WTC11 (cell line): ENCODE data around the gene ATP1B3. TPM values are rescaled to one million over a fixed set of nuclear protein-coding genes. Genes with fewer than 3 reads are reported as not detected.

Experiments used
- ATAC-seq: fragments of 200-7000 bp; cut with Tn5 transposase; 2 replicates; pipeline ENCODE4 v1.10.0; 2021; ENCODE audit warnings: mild to moderate bottlenecking, moderate library complexity
- CTCF ChIA-PET: fragments of 300-600 bp; sonication (Branson Sonifier 250); formaldehyde crosslinking; loops from one replicate; lab custom pipeline; 2021; ENCODE audit warnings: antibody characterized with exemption; lab: Charles Lee
- POLR2A ChIA-PET: fragments of 350-600 bp; sonication (Branson Sonifier 250); formaldehyde crosslinking; loops from one replicate; lab custom pipeline; 2021; ENCODE audit warnings: antibody characterized with exemption; lab: Charles Lee
- DNase-seq: peaks from one replicate; pipeline ENCODE4 v3.0.0; 2021; ENCODE audit warnings: low spot score
- H3K27ac Mint-ChIP-seq: 2 replicates; pipeline ENCODE4 v1.8.0; 2021; ENCODE audit warnings: mixed read lengths
- H3K27me3 Mint-ChIP-seq: 2 replicates; pipeline ENCODE4 v1.8.0; 2021; ENCODE audit warnings: low read depth, mild to moderate bottlenecking, moderate library complexity, mixed read lengths
- H3K36me3 Mint-ChIP-seq: 2 replicates; pipeline ENCODE4 v1.8.0; 2021; ENCODE audit warnings: mixed read lengths
- H3K4me1 Mint-ChIP-seq: 2 replicates; pipeline ENCODE4 v1.8.0; 2022; ENCODE audit warnings: mixed read lengths
- H3K4me3 Mint-ChIP-seq: 2 replicates; pipeline ENCODE4 v1.8.0; 2021; ENCODE audit warnings: mild to moderate bottlenecking, moderate library complexity, mixed read lengths
- H3K9me3 Mint-ChIP-seq: 2 replicates; pipeline ENCODE4 v1.8.0; 2021; ENCODE audit warnings: mixed read lengths
- AFF4 ChIP-seq: sonication (generic); formaldehyde crosslinking; IDR thresholded peaks from 2 replicates; pipeline ENCODE4 v1.8.1; 2023; ENCODE audit warnings: mild to moderate bottlenecking, missing genetic modification reagents, borderline replicate concordance
- ARID4B ChIP-seq: sonication (generic); formaldehyde crosslinking; IDR thresholded peaks from 2 replicates; pipeline ENCODE4 v1.8.0; 2023; ENCODE audit warnings: missing genetic modification reagents, mild to moderate bottlenecking, borderline replicate concordance
- CREM ChIP-seq: sonication (generic); formaldehyde crosslinking; IDR thresholded peaks from 2 replicates; pipeline ENCODE4 v1.8.1; 2022; ENCODE audit warnings: mild to moderate bottlenecking, missing genetic modification reagents, moderate library complexity
- CTCF ChIP-seq: fragments of 200-600 bp; IDR thresholded peaks from 2 replicates; pipeline ENCODE4 v1.8.0; 2022; ENCODE audit warnings: antibody characterized with exemption
- FOXP1 ChIP-seq: sonication (generic); formaldehyde crosslinking; IDR thresholded peaks from 2 replicates; pipeline ENCODE4 v1.8.0; 2022; ENCODE audit warnings: missing genetic modification reagents, mild to moderate bottlenecking, moderate library complexity, borderline replicate concordance
- GABPB1 ChIP-seq: sonication (generic); formaldehyde crosslinking; IDR thresholded peaks from 2 replicates; pipeline ENCODE4 v1.8.1; 2023; ENCODE audit warnings: mild to moderate bottlenecking, missing genetic modification reagents
- HMGA2 ChIP-seq: fragments of 250-450 bp; sonication (Bioruptor Pico); IDR thresholded peaks from 2 replicates; pipeline ENCODE4 v1.4.0; 2021; ENCODE audit warnings: mild to moderate bottlenecking, moderate library complexity
- MAX ChIP-seq: sonication (generic); formaldehyde crosslinking; IDR thresholded peaks from 2 replicates; pipeline ENCODE4 v1.8.0; 2022; ENCODE audit warnings: mild to moderate bottlenecking, missing genetic modification reagents
- NFYB ChIP-seq: sonication (generic); formaldehyde crosslinking; conservative IDR thresholded peaks from 2 replicates; pipeline ENCODE4 v1.8.0; 2022; ENCODE audit warnings: low read depth, missing genetic modification reagents
- ZBTB21 ChIP-seq: sonication (generic); formaldehyde crosslinking; IDR thresholded peaks from 2 replicates; pipeline ENCODE4 v1.8.1; 2023; ENCODE audit warnings: mild to moderate bottlenecking, missing genetic modification reagents, borderline replicate concordance
- ZNF396 ChIP-seq: fragments of 250-450 bp; sonication (Bioruptor Pico); IDR thresholded peaks from 2 replicates; pipeline ENCODE4 v1.8.0; 2021; ENCODE audit warnings: mild to moderate bottlenecking, moderate library complexity, borderline replicate concordance
- ZNF671 ChIP-seq: fragments of 250-450 bp; sonication (Bioruptor Pico); IDR thresholded peaks from 2 replicates; pipeline ENCODE4 v1.8.0; 2021; ENCODE audit warnings: mild to moderate bottlenecking
- total RNA-seq: library from RNA; stranded (reverse); gene quantifications from 3 replicates; pipeline ENCODE4 v1.2.3, GENCODE V29; 2021
- TF ChIP-seq, protein P1 (sequence below): sonication (generic); formaldehyde crosslinking; IDR thresholded peaks from 2 replicates; pipeline ENCODE4 v1.8.1; 2022; ENCODE audit warnings: missing genetic modification reagents, borderline replicate concordance
- TF ChIP-seq, protein P2 (sequence below): sonication (generic); formaldehyde crosslinking; IDR thresholded peaks from 2 replicates; pipeline ENCODE4 v1.8.0; 2022; ENCODE audit warnings: mild to moderate bottlenecking, missing genetic modification reagents

The ATP1B3 gene
- total RNA-seq, 1 experiment from 2014 or later: 189 TPM

- TF ChIP-seq FOXP1 (CRISPR knock-in tag): no peak; the same call in 1 of the 2 replicates
- no peak for TF ChIP-seq ZNF396 (CRISPR knock-in tag)
- TF ChIP-seq AFF4 (CRISPR knock-in tag): no peak
- 0 out of 2 replicates have a peak, but pooled peaks have one; percentile 10 for TF ChIP-seq HMGA2 (CRISPR knock-in tag)
- peak; percentile 54 for TF ChIP-seq CTCF
- TF ChIP-seq CREM (CRISPR knock-in tag): no peak
- TF ChIP-seq NFYB (CRISPR knock-in tag): no peak
- H3K36me3 Mint-ChIP-seq: peaks cover 13% of the 10 kb centered on the region
- H3K9me3 Mint-ChIP-seq: no peaks in the 10 kb centered on the region; the same call in 1 of the 2 replicates
- CTCF ChIA-PET: interaction anchor here (0.6 to 3.0 kb wide), 19 partner anchors 10 to 230 kb away, joined by 3 to 19 read pairs (median 4); no protein-coding TSS in a partner anchor
- POLR2A ChIA-PET: interaction anchor here (0.8 to 1.6 kb wide), 5 partner anchors 71 to 546 kb away, joined by 3 to 4 read pairs (median 3); no protein-coding TSS in a partner anchor
- no peaks in the 10 kb centered on the region for H3K27me3 Mint-ChIP-seq
- peak; percentile 79 for ATAC-seq
- peak overlapping the region; percentile 94 for H3K27ac Mint-ChIP-seq
- H3K4me3 Mint-ChIP-seq: peak overlapping the region; percentile 91
- DNase-seq: peak; percentile 87
- H3K4me1 Mint-ChIP-seq: peaks cover 28% of the 10 kb centered on the region
These were observed 1.0 kb upstream of the ATP1B3 start for GRCh38 chr3:141875374-141875892.

GRCh38 chr3:141875893-141876380 is 506 bp upstream of the ATP1B3 start:
- H3K9me3 Mint-ChIP-seq: no peaks in the 10 kb centered on the region; the same call in 1 of the 2 replicates

More at GRCh38 chr3:141875893-141876380, 506 bp upstream of the ATP1B3 start:
- CTCF ChIA-PET: interaction anchor here (0.6 to 3.0 kb wide), 16 partner anchors 10 to 231 kb away, joined by 3 to 19 read pairs (median 4); no protein-coding TSS in a partner anchor
- H3K27ac Mint-ChIP-seq: peak overlapping the region; percentile 94
- DNase-seq (peak; percentile 69), ATAC-seq (peak; percentile 55)
- peaks cover 28% of the 10 kb centered on the region for H3K4me1 Mint-ChIP-seq
- TF ChIP-seq, protein P1, sequence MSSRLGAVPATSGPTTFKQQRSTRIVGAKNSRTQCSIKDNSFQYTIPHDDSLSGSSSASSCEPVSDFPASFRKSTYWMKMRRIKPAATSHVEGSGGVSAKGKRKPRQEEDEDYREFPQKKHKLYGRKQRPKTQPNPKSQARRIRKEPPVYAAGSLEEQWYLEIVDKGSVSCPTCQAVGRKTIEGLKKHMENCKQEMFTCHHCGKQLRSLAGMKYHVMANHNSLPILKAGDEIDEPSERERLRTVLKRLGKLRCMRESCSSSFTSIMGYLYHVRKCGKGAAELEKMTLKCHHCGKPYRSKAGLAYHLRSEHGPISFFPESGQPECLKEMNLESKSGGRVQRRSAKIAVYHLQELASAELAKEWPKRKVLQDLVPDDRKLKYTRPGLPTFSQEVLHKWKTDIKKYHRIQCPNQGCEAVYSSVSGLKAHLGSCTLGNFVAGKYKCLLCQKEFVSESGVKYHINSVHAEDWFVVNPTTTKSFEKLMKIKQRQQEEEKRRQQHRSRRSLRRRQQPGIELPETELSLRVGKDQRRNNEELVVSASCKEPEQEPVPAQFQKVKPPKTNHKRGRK: no peak
- TF ChIP-seq, protein P2, sequence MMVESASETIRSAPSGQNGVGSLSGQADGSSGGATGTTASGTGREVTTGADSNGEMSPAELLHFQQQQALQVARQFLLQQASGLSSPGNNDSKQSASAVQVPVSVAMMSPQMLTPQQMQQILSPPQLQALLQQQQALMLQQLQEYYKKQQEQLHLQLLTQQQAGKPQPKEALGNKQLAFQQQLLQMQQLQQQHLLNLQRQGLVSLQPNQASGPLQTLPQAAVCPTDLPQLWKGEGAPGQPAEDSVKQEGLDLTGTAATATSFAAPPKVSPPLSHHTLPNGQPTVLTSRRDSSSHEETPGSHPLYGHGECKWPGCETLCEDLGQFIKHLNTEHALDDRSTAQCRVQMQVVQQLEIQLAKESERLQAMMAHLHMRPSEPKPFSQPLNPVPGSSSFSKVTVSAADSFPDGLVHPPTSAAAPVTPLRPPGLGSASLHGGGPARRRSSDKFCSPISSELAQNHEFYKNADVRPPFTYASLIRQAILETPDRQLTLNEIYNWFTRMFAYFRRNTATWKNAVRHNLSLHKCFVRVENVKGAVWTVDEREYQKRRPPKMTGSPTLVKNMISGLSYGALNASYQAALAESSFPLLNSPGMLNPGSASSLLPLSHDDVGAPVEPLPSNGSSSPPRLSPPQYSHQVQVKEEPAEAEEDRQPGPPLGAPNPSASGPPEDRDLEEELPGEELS: no peak
- TF ChIP-seq ZBTB21 (CRISPR knock-in tag) (peak; percentile 99), ZNF671 (CRISPR knock-in tag) (no peak), GABPB1 (CRISPR knock-in tag) (no peak), MAX (no peak), ARID4B (CRISPR knock-in tag) (0 out of 2 replicates have a peak, but pooled peaks have one; percentile 34), CREM (CRISPR knock-in tag) (peak; percentile 68; the same call in 1 of the 2 replicates)
- peaks cover 13% of the 10 kb centered on the region for H3K36me3 Mint-ChIP-seq
- no peaks in the 10 kb centered on the region for H3K27me3 Mint-ChIP-seq
- H3K4me3 Mint-ChIP-seq: peak overlapping the region; percentile 91
- POLR2A ChIA-PET: interaction anchor here (0.8 to 1.6 kb wide), 4 partner anchors 79 to 161 kb away, joined by 3 to 4 read pairs (median 4); no protein-coding TSS in a partner anchor
